Esophagus squamous epithelium (tissue), 5 donors: Measurements from ENCODE around the gene RGS6. TPM values are rescaled to one million over a fixed set of nuclear protein-coding genes. Genes with fewer than 3 reads are reported as not detected.
A peak's percentile ranks its signal among the peaks of the same experiment; 100 is the strongest.
"Not testable (repeated sequence)": the region's sequence is repeated elsewhere in the genome, so short reads cannot be mapped to it uniquely, and the experiment has no call there.

Experiments
- DNase-seq: peaks from one replicate; lab custom pipeline; 2025; lab: John Stamatoyannopoulos, UW
- H3K27ac ChIP-seq, 4 donors: fragments of 200-600 bp; sonication (generic); one replicate each; pipeline ENCODE4 v1.5.1; 2016 to 2019; ENCODE audit warnings: mild to moderate bottlenecking in 1 of 4
- H3K27me3 ChIP-seq, 4 donors: fragments of 200-600 bp; sonication (generic); 1 replicate in 3 of 4; 2 replicates in 1 of 4; pipeline versions ENCODE4 v1.5.1 to v1.6.0; 2017 to 2021; ENCODE audit warnings: antibody characterized with exemption in 1 of 4
- H3K36me3 ChIP-seq, 3 donors: fragments of 200-600 bp; sonication (generic); one replicate each; pipeline ENCODE4 v1.5.1; 2016 to 2019
- H3K4me1 ChIP-seq, 3 donors: fragments of 200-600 bp; sonication (generic); one replicate each; pipeline ENCODE4 v1.5.1; 2017 to 2019
- H3K4me3 ChIP-seq, 4 donors: fragments of 200-600 bp; sonication (generic); 1 replicate in 3 of 4; 2 replicates in 1 of 4; pipeline ENCODE4 v1.5.1; 2016 to 2019; ENCODE audit warnings: mild to moderate bottlenecking in 2 of 4, moderate library complexity in 1 of 4
- H3K9me3 ChIP-seq, 3 donors: fragments of 200-600 bp; sonication (generic); one replicate each; pipeline ENCODE4 v1.5.1; 2016 to 2019
- CTCF ChIP-seq, 6 experiments: fragments of 450-650 bp in 4 of 6; fragments of 200-600 bp in 2 of 6; sonication (generic) in 2 of 6; IDR thresholded peaks; one replicate each; pipeline ENCODE4 v1.5.1; 2016 to 2019; ENCODE audit warnings: antibody characterized with exemption in 6 of 6, mild to moderate bottlenecking in 4 of 6, moderate library complexity in 4 of 6
- POLR2A ChIP-seq, 4 donors: fragments of 450-650 bp; IDR thresholded peaks; one replicate each; pipeline ENCODE4 v1.6.1; 2017; ENCODE audit warnings: antibody characterized with exemption in 4 of 4, mild to moderate bottlenecking in 4 of 4, moderate library complexity in 3 of 4
- WGBS, 2 donors: methylation state at CpG; one replicate each; pipeline ENCODE4 v1.1.5; 2018; 5-methylcytosine and 5-hydroxymethylcytosine counted together
- intact Hi-C: fragments of 100-400 bp; cut with DNase I; formaldehyde crosslinking; loops from one replicate; pipeline ENCODE4 v1.15.0; 2022
- total RNA-seq, 4 donors: library from RNA; depleted of rRNA; stranded (reverse); fragments of >200 nt; gene quantifications; one replicate each; pipeline ENCODE4 v1.1.0, GENCODE V29; 2016
- donor health status: DM: yes; HTN: yes; CAD: no.

The RGS6 gene
- total RNA-seq, result under 1 TPM in 3 of 4 donors, not detected in 1; 0.06 to 0.76 (median 0.66) TPM

- Histone ChIP-seq H3K27me3 (peaks cover 0 to 73% (median 0%) of the 10 kb centered on the region in 4 donors), H3K4me1 (peaks cover 4 to 23% (median 13%) of the 10 kb centered on the region in 3 donors), H3K9me3 (no peaks in the 10 kb centered on the region), H3K4me3 (peak within 1 kb of the TSS; percentile 7 to 62 (median 36)), H3K27ac (peak within 1 kb of the TSS in 1 of 4 donors; percentile 30), H3K36me3 (no peaks in the 10 kb centered on the region)
- TF ChIP-seq POLR2A (IDR thresholded peaks at IDR 0.05) (no peak), CTCF (IDR thresholded peaks at IDR 0.05) (peak in 4 of 6 experiments; percentile 4 to 53 (median 20))
- no peak for DNase-seq
- intact Hi-C loops, result no loop called here
- 0 to 4% methylated on average over 4 to 7 of the region's 92 CpGs for WGBS, 2 donors
These were observed at the start of gene RGS6 for GRCh38 chr14:71932229-71932981. Gene RGS6 (plus strand): TSS chr14:71932429.

GRCh38 chr14:71883094-71883493, 49.1 kb upstream of the RGS6 start:
- no peak for TF ChIP-seq POLR2A (IDR thresholded peaks at IDR 0.05)
- no peak for TF ChIP-seq CTCF (IDR thresholded peaks at IDR 0.05)
- no peaks in the 10 kb centered on the region for H3K36me3 ChIP-seq
- H3K27me3 ChIP-seq, result no peaks in the 10 kb centered on the region
- peaks cover 0 to 20% (median 0%) of the 10 kb centered on the region in 3 donors for H3K9me3 ChIP-seq
- H3K4me1 ChIP-seq, result no peaks in the 10 kb centered on the region
- 58 to 82% methylated on average over 1 of the region's 1 CpG for WGBS, 2 donors
- no peak for DNase-seq
- no peak overlapping the region for H3K4me3 ChIP-seq
- no peak overlapping the region for H3K27ac ChIP-seq
- intact Hi-C loops, result no loop called here

GRCh38 chr14:71885301-71885700, 46.9 kb upstream of the RGS6 start:
- Histone ChIP-seq H3K4me1 (no peaks in the 10 kb centered on the region), H3K4me3 (no peak overlapping the region), H3K27me3 (no peaks in the 10 kb centered on the region), H3K36me3 (no peaks in the 10 kb centered on the region), H3K9me3 (peaks cover 0 to 14% (median 0%) of the 10 kb centered on the region in 3 donors), H3K27ac (no peak overlapping the region)
- DNase-seq, result no peak
- TF ChIP-seq POLR2A (IDR thresholded peaks at IDR 0.05) (no peak), CTCF (IDR thresholded peaks at IDR 0.05) (no peak)
- WGBS, 2 donors, result 51% methylated on average over 3 of the region's 3 CpGs
- intact Hi-C loops, result no loop called here

DNA sequence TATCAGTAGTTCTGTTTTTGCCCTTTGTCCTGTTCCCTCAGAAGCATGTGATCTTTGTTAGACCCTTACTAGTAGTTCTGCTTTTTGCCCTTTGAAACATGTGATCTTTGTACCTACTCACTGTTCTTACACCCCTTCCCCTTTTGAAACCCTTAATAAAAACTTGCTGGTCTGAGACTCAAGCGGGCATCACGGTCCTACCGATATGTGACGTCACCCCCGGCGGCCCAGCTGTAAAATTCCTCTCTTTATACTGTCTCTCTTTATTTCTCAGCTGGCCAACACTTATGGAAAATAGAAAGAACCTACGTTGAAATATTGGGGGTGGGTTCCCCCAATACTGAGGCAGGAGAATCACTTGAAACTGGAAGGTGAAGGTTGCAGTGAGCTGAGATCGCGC, 44.4 kb upstream of the RGS6 start:
- H3K27ac ChIP-seq, H3K4me3 ChIP-seq, H3K9me3 ChIP-seq, H3K36me3 ChIP-seq, intact Hi-C loops, DNase-seq, H3K27me3 ChIP-seq, H3K4me1 ChIP-seq: not testable (repeated sequence)
- WGBS, 2 donors, result 90 to 95% methylated on average over 9 of the region's 9 CpGs

DNA sequence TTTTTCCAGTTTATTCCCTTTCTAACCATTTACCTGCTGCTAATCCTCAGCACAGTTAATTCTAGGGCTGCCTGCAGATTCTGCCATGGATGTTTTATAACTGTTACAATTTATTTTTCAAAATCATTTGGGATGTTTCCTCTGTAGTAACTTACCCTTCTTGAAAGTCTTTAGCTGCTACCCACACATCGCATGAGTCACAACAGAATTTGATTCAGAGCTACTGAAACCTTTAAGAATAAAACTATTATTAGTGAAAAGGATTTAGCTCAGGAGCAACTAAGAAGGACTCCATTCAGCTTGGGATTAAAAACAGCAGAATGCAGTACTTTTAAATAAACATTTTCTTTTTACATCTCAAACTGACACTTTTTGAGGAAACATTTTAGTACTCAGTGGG, 41.7 kb upstream of the RGS6 start:
- Histone ChIP-seq H3K4me1 (no peaks in the 10 kb centered on the region), H3K27ac (no peak overlapping the region), H3K4me3 (no peak overlapping the region), H3K27me3 (no peaks in the 10 kb centered on the region), H3K36me3 (no peaks in the 10 kb centered on the region), H3K9me3 (peaks cover 0 to 9% (median 0%) of the 10 kb centered on the region in 3 donors)
- intact Hi-C loops, result no loop called here
- DNase-seq, result no peak
- 27 to 37% methylated on average over 1 of the region's 1 CpG for WGBS, 2 donors
- TF ChIP-seq CTCF (IDR thresholded peaks at IDR 0.05) (no peak), POLR2A (IDR thresholded peaks at IDR 0.05) (no peak)
